K562 (cell line): ENCODE results near the gene PGAP3. TPM values are rescaled to one million over a fixed set of nuclear protein-coding genes. Genes with fewer than 3 reads are reported as not detected.

ENCODE experiments used
- ASH1L ChIP-seq: fragments of 450-650 bp; IDR thresholded peaks from 2 replicates; pipeline ENCODE4 v1.6.1; 2018; ENCODE audit warnings: borderline replicate concordance, mild to moderate bottlenecking, low read depth; ENCODE audit not compliant: partially characterized antibody
- CTCFL ChIP-seq: IDR thresholded peaks from 2 replicates; pipeline ENCODE4 v1.6.1; 2011; ENCODE audit warnings: borderline replicate concordance, low read depth, mild to moderate bottlenecking, moderate library complexity, low read length; ENCODE audit not compliant: insufficient read depth, poor library complexity, severe bottlenecking
- EGR1 ChIP-seq: fragments of 450-650 bp; conservative IDR thresholded peaks from 2 replicates; pipeline ENCODE4 v1.6.1; 2017; ENCODE audit warnings: mild to moderate bottlenecking
- FOXM1 ChIP-seq, 2 experiments: fragments of 450-650 bp in 1 of 2; sonication (generic) in 1 of 2; formaldehyde crosslinking in 1 of 2; IDR thresholded peaks; 2 replicates each; pipeline versions ENCODE4 v1.6.1 to v1.9.0; 2017 to 2022; ENCODE audit warnings: low read depth in 2 of 2, mild to moderate bottlenecking in 2 of 2, missing genetic modification reagents in 1 of 2, moderate library complexity in 1 of 2
- HMG20A ChIP-seq: fragments of 450-650 bp; formaldehyde crosslinking; conservative IDR thresholded peaks from 2 replicates; pipeline ENCODE4 v1.4.0; 2020; ENCODE audit warnings: mild to moderate bottlenecking, mixed read lengths
- PHF21A ChIP-seq: fragments of 450-650 bp; IDR thresholded peaks from 2 replicates; pipeline ENCODE4 v1.6.1; 2017; ENCODE audit warnings: low read depth, borderline replicate concordance
- TFE3 ChIP-seq: fragments of 450-650 bp; formaldehyde crosslinking; IDR thresholded peaks from 2 replicates; pipeline ENCODE4 v1.4.0; 2020; ENCODE audit warnings: mild to moderate bottlenecking, mixed read lengths
- ZBTB49 ChIP-seq: sonication (generic); formaldehyde crosslinking; IDR thresholded peaks from 2 replicates; pipeline ENCODE4 v1.8.0; 2022; ENCODE audit warnings: missing genetic modification reagents, mild to moderate bottlenecking, borderline replicate concordance
- ZNF318 ChIP-seq, 2 experiments: fragments of 450-650 bp; IDR thresholded peaks; 2 replicates each; pipeline ENCODE4 v1.6.1; 2016; ENCODE audit warnings: mild to moderate bottlenecking in 2 of 2, borderline replicate concordance in 1 of 2, low read depth in 1 of 2, moderate library complexity in 1 of 2
- ZNF444 ChIP-seq: fragments of 250-450 bp; sonication (Bioruptor Pico); IDR thresholded peaks from 2 replicates; pipeline ENCODE4 v1.4.0; 2020; ENCODE audit warnings: mild to moderate bottlenecking, moderate library complexity
- polyA plus RNA-seq, 8 experiments: library from polyadenylated mRNA; depleted of rRNA in 4 of 8; stranded (reverse) in 5 of 8; unstranded in 3 of 8; fragments of >200 nt; fragmentation: Nextera tagmentation in 2 of 8; fragmentation: Illumina TruSeq in 1 of 8; extraction: Ambion mirVana in 2 of 8; extraction: Trizol in 1 of 8; gene quantifications; 2 replicates each; pipeline versions ENCODE4 v1.2.1 to v1.2.3, GENCODE V29; 2011 to 2014; ENCODE audit warnings: inconsistent platforms in 1 of 8, missing spikeins in 1 of 8
- total RNA-seq, 7 experiments: library from RNA; depleted of rRNA in 6 of 7; stranded (reverse); fragments of >200 nt in 6 of 7; fragmentation: Illumina TruSeq in 2 of 7; extraction: Trizol in 2 of 7; gene quantifications; 2 replicates each; pipeline versions ENCODE4 v1.2.1 to v1.2.3, GENCODE V29; 2011 to 2021; ENCODE audit warnings: low replicate concordance in 1 of 7

The PGAP3 gene
- total and polyA plus RNA-seq, 9 of the 15 experiments (the other 6 are each of a cell fraction or from before 2014, with no cell fraction given), result 0.38 to 9.4 (median 4.5) TPM

GRCh38 chr17:39671651-39672521 is 16.0 kb downstream of the PGAP3 start (continued):
- TF ChIP-seq ZBTB49 (CRISPR knock-in tag) (no peak), FOXM1 (IDR thresholded peaks at IDR 0.05; ENCODE audit: low read depth) (no peak), FOXM1 (CRISPR knock-in tag; IDR thresholded peaks at IDR 0.05; ENCODE audit: low read depth) (no peak), PHF21A (no peak), TFE3 (CRISPR knock-in tag) (no peak), ZNF444 (CRISPR knock-in tag) (no peak), ASH1L (no peak), CTCFL (peak; percentile 5), ZNF318 (IDR thresholded peaks at IDR 0.05; ENCODE audit: borderline replicate concordance in 1 of 2, low read depth in 1 of 2) (no peak), HMG20A (no peak), EGR1 (no peak)
